ENCODE data around the gene ROR1. TPM values are rescaled to one million over a fixed set of nuclear protein-coding genes. Genes with fewer than 3 reads are reported as not detected.

ROR1 gene
- total RNA-seq, 1 experiment from 2014 or later = 33.8 TPM

GRCh38 chr1:64196074-64196870 lies 422.5 kb downstream of the ROR1 start:
- Mint-ChIP-seq H3K9me3 (ENCODE audit: low read depth, unreplicated experiment) (no peaks in the 10 kb centered on the region), H3K27ac (ENCODE audit: unreplicated experiment) (no peak overlapping the region), H3K4me3 (ENCODE audit: low read depth, unreplicated experiment) (no peak overlapping the region), H3K27me3 (ENCODE audit: unreplicated experiment) (no peaks in the 10 kb centered on the region), H3K4me1 (ENCODE audit: low read depth, unreplicated experiment) (no peaks in the 10 kb centered on the region), H3K36me3 (ENCODE audit: insufficient read depth, unreplicated experiment) (no peaks in the 10 kb centered on the region)
- TF ChIP-seq CTCF (IDR thresholded peaks at IDR 0.05; ENCODE audit: unreplicated experiment) = no peak
- DNase-seq = no peak
- intact Hi-C loops (cut with micrococcal nuclease; ENCODE audit: unreplicated experiment) = no loop called here
- CTCF ChIA-PET = no interaction called here
- BruUV-seq (replicated peaks) = no TSS peak

- Mint-ChIP-seq H3K27me3 (ENCODE audit: unreplicated experiment) (no peaks in the 10 kb centered on the region), H3K4me1 (ENCODE audit: low read depth, unreplicated experiment) (no peaks in the 10 kb centered on the region), H3K4me3 (ENCODE audit: low read depth, unreplicated experiment) (no peak overlapping the region), H3K36me3 (ENCODE audit: insufficient read depth, unreplicated experiment) (no peaks in the 10 kb centered on the region), H3K27ac (ENCODE audit: unreplicated experiment) (no peak overlapping the region), H3K9me3 (ENCODE audit: low read depth, unreplicated experiment) (no peaks in the 10 kb centered on the region)
- no peak for TF ChIP-seq CTCF (IDR thresholded peaks at IDR 0.05; ENCODE audit: unreplicated experiment)
- no peak for DNase-seq
- no TSS peak for BruUV-seq (replicated peaks)
- CTCF ChIA-PET = no interaction called here
- intact Hi-C loops (cut with micrococcal nuclease; ENCODE audit: unreplicated experiment) = no loop called here
Observed at GRCh38 chr1:64197076-64197475, 423.3 kb downstream of the ROR1 start.

- Mint-ChIP-seq H3K36me3 (ENCODE audit: insufficient read depth, unreplicated experiment) (no peaks in the 10 kb centered on the region), H3K4me3 (ENCODE audit: low read depth, unreplicated experiment) (no peak overlapping the region), H3K27ac (ENCODE audit: unreplicated experiment) (no peak overlapping the region), H3K9me3 (ENCODE audit: low read depth, unreplicated experiment) (peaks cover 3% of the 10 kb centered on the region), H3K4me1 (ENCODE audit: low read depth, unreplicated experiment) (no peaks in the 10 kb centered on the region), H3K27me3 (ENCODE audit: unreplicated experiment) (no peaks in the 10 kb centered on the region)
- no TSS peak for BruUV-seq (replicated peaks)
- no peak for DNase-seq
- intact Hi-C loops (cut with micrococcal nuclease; ENCODE audit: unreplicated experiment) = no loop called here
- CTCF ChIA-PET = no interaction called here
- TF ChIP-seq CTCF (IDR thresholded peaks at IDR 0.05; ENCODE audit: unreplicated experiment) = no peak
Observed at GRCh38 chr1:64199154-64199553, 425.3 kb downstream of the ROR1 start.

GRCh38 chr1:64200064-64200463 lies 426.2 kb downstream of the ROR1 start:
- intact Hi-C loops (cut with micrococcal nuclease; ENCODE audit: unreplicated experiment) = no loop called here
- no peaks in the 10 kb centered on the region for H3K36me3 Mint-ChIP-seq (ENCODE audit: insufficient read depth, unreplicated experiment)
- H3K27me3 Mint-ChIP-seq (ENCODE audit: unreplicated experiment) = no peaks in the 10 kb centered on the region
- H3K4me3 Mint-ChIP-seq (ENCODE audit: low read depth, unreplicated experiment) = no peak overlapping the region
- no peak for TF ChIP-seq CTCF (IDR thresholded peaks at IDR 0.05; ENCODE audit: unreplicated experiment)
- DNase-seq = no peak
- CTCF ChIA-PET = no interaction called here
- peaks cover 3% of the 10 kb centered on the region for H3K9me3 Mint-ChIP-seq (ENCODE audit: low read depth, unreplicated experiment)
- no peak overlapping the region for H3K27ac Mint-ChIP-seq (ENCODE audit: unreplicated experiment)
- no TSS peak for BruUV-seq (replicated peaks)
- H3K4me1 Mint-ChIP-seq (ENCODE audit: low read depth, unreplicated experiment) = no peaks in the 10 kb centered on the region

Data from Calu3 (cell line).